NCI-H2227 treated with DMSO at 0.1 percent for 48 hours (cell line): ENCODE measurements around the gene ERC2.

ENCODE experiments used
- DNase-seq: peaks from one replicate; lab custom pipeline; 2025; lab: John Stamatoyannopoulos, UW

The ERC2 gene

GRCh38 chr3:56424885-56425284 is 43.4 kb downstream of the ERC2 start:
- DNase-seq, result no peak

GRCh38 chr3:56424336-56424735 is 43.9 kb downstream of the ERC2 start:
- peak; percentile 61 for DNase-seq

GRCh38 chr3:56423661-56424099 is 44.6 kb downstream of the ERC2 start:
- DNase-seq, result no peak

GRCh38 chr3:56422316-56422715 is 46.0 kb downstream of the ERC2 start:
- no peak for DNase-seq

GRCh38 chr3:56421205-56421604 is 47.1 kb downstream of the ERC2 start:
- no peak for DNase-seq

- DNase-seq, result no peak
Measured at GRCh38 chr3:56415652-56416051, 52.6 kb downstream of the ERC2 start.

GRCh38 chr3:56413911-56414310 is 54.4 kb downstream of the ERC2 start:
- no peak for DNase-seq

- no peak for DNase-seq
Measured at GRCh38 chr3:56411166-56411565, 57.1 kb downstream of the ERC2 start.

- DNase-seq, result no peak
Measured at GRCh38 chr3:56410576-56410975, 57.7 kb downstream of the ERC2 start.

- no peak for DNase-seq
Measured at GRCh38 chr3:56409790-56410189, 58.5 kb downstream of the ERC2 start.

GRCh38 chr3:56408761-56409196 is 59.5 kb downstream of the ERC2 start:
- DNase-seq, result no peak

- no peak for DNase-seq
Measured at GRCh38 chr3:56406826-56407515, 61.3 kb downstream of the ERC2 start.

- no peak for DNase-seq
Measured at GRCh38 chr3:56404884-56405283, 63.4 kb downstream of the ERC2 start.

GRCh38 chr3:56398659-56399058 is 69.6 kb downstream of the ERC2 start:
- DNase-seq, result no peak

GRCh38 chr3:56397798-56398197 is 70.5 kb downstream of the ERC2 start:
- DNase-seq, result no peak

GRCh38 chr3:56389183-56389830 is 79.0 kb downstream of the ERC2 start:
- no peak for DNase-seq

- DNase-seq, result no peak
Measured at GRCh38 chr3:56383092-56383491, 85.2 kb downstream of the ERC2 start.

GRCh38 chr3:56379723-56380287 is 88.5 kb downstream of the ERC2 start:
- DNase-seq, result peak; percentile 85

GRCh38 chr3:56375654-56376053 is 92.6 kb downstream of the ERC2 start:
- no peak for DNase-seq

- no peak for DNase-seq
Measured at GRCh38 chr3:56373386-56373785, 94.9 kb downstream of the ERC2 start.

- DNase-seq, result no peak
Measured at GRCh38 chr3:56370991-56371775, 97.1 kb downstream of the ERC2 start.

GRCh38 chr3:56369914-56370313 is 98.4 kb downstream of the ERC2 start:
- DNase-seq, result no peak

GRCh38 chr3:56368846-56369245 is 99.4 kb downstream of the ERC2 start:
- no peak for DNase-seq
